ENCODE results near the gene SLC17A9.

SLC17A9 gene

DNA sequence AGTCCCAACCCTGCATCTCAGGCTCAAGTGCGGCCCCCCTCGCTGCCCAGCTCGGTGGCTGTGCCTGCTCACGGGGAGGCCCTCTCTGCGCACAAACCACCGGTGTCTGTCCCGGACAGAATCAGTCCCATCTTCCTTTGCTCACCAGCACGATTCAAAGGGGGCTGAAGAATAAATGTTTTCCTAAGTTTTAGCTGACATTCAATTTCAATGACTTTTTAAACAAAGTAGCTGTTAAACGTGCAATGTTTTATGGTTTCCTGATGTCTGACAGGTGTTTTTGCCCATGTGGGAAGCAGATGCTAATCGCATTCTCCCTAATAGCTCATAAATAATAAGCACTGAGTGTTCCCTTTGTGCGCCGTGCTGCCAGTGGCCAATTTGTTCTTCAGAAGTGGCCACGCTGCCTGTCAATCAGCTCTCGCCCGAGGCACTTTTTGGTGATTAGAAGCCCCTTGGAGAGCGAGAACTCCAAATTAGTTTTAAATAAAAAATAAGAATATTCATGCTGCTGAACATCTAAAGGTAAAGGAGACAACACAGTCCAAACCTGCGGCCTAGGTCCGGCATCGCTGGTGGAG lies 28.0 kb downstream of the SLC17A9 start:
- in situ Hi-C loops (cut with MboI; ENCODE audit: low sequenced_read_pairs), result no loop called here

DNA sequence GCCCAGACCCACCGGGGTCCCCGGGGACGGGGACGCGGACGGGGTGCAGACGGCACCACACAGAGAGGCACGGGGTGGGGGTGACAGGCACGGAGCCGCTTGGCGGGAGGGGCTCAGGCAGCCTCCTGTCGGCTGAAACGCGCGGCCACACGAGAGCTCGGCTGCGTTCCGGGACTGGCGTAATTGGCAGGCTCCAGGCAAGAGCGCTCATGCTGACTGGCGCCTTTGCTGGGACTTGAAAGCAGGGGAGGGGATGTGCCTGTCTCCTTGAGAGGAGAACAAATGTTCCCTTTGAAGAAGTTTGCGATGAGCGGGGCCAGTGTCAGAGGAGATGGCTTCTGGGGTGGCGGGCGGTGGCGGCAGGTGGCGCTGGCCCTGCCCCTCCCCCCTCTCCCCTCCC lies 28.5 kb downstream of the SLC17A9 start:
- in situ Hi-C loops (cut with MboI; ENCODE audit: low sequenced_read_pairs), result no loop called here

DNA sequence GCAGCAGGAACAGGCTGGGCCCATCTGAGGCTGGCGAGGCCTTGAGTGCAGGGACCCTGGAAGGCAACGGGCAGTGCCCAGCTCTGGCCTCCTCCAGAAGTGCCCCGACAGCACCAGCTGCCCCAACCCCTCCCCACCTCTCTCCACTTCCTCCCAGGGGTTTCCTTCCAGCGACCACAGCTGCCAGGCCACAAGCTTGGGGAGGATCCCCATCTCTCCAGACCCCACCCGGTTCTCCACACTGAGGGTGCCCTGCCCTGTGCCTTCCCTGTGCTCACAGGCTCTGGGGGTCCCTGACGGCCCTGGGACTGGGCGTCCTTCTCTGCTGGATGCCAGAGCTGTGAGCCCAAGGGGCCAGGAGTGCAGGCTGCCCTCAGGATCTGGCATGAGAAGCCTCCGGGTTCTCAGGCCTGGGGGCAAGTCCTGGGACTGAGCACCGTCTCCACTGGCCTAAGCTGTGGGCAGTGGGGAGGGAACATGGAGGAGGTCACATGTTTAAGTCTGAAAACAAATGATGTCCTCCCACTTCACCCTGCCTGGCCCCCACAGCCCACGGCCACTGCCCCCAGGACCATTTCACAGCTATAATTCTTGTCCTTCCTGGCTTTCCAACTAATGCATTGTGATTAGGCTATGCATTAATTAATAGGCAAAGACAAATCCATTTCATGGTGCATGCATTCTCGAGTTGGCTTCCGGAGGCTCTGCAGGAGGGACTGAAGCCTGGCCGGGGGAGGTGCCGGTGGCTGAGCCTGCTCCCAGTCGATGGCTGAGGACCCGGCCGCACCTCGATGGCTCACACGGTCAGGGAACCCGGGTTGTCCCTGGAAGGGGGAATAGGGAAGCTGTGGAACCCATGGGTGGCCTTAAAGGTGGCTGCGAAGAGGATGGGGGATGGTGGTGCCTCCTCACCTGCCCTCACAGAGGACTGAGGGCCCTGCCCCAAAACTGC lies 29.9 kb downstream of the SLC17A9 start:
- in situ Hi-C loops (cut with MboI; ENCODE audit: low sequenced_read_pairs), result no loop called here

DNA sequence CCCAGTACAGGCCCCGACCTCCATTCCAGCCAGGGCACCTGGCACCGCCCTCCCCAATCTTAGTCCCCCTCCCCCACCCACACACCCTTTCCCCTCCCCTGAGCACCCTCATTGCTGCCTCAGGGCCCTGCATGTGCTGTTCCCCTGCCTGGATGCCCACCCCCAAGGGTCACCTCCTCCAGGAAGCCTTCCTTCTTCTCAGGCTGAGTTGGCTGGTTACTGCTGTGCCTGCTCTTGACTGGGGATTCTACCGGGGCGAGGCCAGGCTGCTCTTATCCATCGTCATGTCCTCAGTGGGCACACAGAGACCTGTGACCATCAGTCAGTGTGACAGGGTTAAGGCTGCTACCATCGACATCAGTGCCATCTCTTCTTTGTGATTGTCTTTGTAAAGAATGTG lies 30.7 kb downstream of the SLC17A9 start:
- in situ Hi-C loops (cut with MboI; ENCODE audit: low sequenced_read_pairs), result no loop called here

DNA sequence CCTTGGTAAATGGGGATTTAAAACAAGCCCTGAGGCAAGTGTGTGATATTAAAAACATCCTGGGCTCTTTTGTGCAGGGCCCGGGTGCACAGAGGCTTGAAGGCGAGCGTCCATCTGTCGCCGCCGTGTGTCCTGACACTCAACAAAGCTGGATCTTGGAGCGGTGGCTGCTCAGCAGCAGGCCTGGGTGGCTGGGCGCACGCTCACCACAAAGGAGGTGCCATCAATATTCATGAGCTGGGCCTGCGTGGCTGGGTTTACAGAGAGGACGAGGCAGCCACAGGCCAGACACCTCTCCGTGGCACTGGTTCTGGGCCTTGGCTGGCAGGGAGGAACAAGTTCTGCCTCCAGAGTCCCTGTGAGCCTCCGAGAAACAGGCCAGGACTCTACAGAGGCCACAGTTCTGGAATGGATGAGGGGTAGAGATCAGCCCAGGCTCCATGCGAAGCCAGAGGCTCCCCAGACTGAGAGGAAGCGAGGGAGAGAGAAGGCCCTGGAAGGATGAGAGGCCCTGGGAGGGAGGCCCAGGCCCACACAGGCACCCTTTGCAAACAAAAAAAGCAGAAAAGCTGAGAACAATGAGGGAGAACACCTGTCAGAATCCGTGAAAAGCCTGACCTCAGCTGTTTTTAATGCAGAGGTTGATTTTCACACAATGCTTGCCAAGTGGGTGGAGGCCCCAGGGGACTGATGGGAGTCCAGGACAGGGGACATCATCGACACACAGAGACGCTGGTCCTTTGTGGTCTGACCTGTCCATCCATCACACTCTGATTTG lies 32.3 kb downstream of the SLC17A9 start:
- in situ Hi-C loops (cut with MboI; ENCODE audit: low sequenced_read_pairs), result no loop called here

DNA sequence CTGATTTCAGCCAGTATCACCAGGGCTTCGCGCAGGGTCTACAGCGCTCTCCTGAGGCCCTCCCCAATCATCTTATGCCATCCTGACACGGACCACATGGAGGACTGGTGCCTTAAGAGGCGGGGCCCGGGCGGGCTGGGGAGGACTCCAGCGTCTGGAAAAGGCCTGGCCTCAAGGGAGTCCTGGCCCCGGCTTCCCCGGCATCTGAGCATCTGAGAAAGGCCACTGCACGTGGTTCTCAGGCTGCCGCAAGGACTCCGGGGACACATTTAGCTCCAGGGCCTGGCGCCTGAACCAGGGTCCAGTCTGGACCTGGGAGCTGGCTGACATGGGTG lies 32.9 kb downstream of the SLC17A9 start:
- in situ Hi-C loops (cut with MboI; ENCODE audit: low sequenced_read_pairs), result no loop called here

DNA sequence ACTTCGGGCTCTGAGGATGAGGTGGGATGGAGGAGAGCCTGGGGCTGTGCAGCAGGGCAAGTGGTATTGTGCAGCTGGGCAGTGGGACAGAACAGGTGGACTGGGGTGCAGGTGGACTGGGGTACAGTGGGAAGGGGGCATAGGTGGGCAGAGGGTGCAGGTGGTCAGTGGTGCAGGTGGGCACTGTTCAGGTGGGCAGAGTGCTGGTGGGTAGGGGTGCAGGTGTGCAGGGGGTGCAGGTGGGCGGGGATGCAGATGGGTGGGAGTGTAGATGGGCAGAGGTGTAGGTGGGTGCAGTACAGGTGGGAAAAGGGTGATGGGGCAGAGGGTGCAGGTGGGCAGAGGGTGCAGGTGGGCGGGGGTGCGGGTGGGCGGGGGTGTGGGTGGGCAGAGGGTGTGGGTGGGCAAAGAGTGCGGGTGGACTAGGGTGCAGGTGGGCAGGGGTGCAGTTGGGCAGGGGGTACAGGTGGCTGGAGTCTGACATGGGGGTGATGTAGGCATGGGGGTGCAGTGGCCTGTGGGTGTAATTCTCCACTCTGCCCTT lies 33.8 kb downstream of the SLC17A9 start:
- in situ Hi-C loops (cut with MboI; ENCODE audit: low sequenced_read_pairs), result no loop called here

DNA sequence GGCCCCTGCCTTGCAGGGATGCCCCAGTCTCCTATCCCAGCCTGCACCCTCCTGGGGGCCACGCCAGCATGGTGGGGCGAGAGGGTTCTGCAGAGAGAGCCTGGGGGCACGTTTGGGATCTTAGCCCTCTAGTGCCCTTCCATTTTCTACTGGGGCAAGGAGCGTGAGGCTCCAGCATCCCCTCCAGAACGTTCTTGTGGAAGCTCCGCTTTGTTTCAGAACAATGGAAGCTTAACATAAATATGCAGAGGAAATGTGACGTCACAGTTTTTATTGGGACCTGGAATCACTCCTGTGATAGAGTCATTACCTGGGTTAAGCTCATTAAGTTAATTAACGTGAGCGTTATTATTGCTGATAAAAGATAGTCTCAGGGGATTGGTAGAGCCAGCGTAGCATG lies 34.6 kb downstream of the SLC17A9 start:
- in situ Hi-C loops (cut with MboI; ENCODE audit: low sequenced_read_pairs), result no loop called here

DNA sequence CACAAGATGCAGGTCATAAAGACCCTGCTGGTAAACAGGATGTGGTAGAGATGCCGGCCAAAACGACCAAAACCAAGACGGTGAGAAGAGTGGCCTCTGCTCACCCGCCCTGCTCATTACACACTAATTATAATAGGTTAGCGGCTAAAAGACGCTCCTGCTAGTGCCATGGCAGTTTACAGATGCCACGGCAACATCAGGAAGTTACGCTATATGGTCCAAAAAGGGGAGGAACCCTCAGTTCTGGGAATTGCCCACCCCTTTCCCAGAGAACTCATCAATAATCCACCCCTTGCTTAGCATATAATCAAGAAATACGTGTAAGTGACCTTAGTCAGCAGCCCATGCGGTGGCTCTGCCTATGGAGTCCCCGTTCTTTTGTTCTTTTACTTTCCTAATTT lies 36.7 kb downstream of the SLC17A9 start:
- in situ Hi-C loops (cut with MboI; ENCODE audit: low sequenced_read_pairs), result no loop called here

DNA sequence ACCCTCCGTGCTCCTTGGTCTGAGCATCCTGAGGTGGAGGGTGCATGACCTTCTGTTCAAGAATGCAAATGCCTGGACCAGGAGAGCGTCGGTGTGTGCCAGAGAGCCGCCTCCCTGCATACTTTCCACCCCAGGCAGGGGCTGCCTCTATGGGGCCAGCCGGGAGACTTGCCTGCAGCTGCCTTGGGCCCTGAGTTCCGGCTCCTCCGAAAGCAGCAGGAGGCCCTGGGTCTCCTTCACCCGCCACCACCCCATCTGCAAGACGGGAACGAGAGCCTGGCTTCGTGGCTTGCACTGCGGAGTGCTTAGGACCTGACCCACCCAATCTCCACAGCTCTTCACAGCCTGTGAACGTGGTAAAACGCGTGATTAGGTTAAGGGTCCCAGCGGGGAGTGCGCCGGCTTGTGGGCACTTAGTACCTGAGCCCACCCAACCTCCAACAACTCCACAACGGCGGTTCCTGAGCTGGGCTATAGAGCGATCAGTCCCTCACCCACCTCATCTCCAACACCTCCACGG lies 37.9 kb downstream of the SLC17A9 start:
- in situ Hi-C loops (cut with MboI; ENCODE audit: low sequenced_read_pairs), result no loop called here

DNA sequence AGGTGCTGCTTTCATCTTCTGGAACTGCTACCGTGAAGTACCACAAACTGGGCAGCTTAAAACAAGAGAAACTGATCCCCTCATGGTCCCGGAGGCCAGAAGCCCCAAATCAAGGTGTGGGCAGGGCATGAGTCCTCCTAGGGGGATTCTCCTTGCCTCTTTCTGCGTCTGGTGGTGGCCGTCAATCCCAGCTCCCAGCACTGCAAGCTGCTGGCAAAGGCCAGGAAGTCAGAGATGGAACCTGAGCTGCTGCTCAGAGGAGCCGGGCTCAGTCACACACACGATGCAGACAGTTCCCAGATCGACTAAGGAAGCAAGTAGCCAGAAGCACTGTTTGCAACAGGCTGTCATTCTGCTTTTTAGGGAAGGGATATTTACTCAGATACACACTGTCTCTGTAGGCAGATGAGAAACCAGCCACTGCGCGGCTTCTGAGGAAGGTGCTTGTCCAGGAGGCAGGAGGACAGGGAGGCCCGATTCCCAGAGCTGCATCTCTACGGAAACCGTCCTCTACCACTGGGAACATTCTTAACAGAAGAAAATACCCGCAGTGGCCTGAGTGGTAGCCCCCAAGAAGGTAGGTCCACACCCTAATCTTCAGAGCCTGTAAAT lies 38.8 kb downstream of the SLC17A9 start:
- in situ Hi-C loops (cut with MboI; ENCODE audit: low sequenced_read_pairs), result no loop called here

DNA sequence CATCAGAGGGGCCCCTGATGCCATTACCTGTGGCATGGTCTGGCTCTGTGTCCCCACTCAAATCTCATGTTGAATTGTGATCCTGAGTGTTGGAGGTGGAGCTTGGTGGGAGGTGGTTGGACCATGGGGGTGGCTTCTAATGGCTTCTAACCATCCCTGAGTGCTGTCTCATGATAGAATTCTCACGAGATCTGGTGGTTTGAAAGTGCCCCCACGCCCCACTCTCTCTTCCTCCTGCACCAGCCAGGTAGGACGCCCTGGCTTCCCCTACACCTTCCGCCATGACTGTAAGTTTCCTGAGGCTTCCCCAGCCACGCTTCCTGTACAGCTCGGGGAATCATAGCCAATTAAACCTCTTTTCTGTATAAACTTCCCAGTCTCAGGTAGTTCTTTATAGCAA lies 39.4 kb downstream of the SLC17A9 start:
- in situ Hi-C loops (cut with MboI; ENCODE audit: low sequenced_read_pairs), result no loop called here

DNA sequence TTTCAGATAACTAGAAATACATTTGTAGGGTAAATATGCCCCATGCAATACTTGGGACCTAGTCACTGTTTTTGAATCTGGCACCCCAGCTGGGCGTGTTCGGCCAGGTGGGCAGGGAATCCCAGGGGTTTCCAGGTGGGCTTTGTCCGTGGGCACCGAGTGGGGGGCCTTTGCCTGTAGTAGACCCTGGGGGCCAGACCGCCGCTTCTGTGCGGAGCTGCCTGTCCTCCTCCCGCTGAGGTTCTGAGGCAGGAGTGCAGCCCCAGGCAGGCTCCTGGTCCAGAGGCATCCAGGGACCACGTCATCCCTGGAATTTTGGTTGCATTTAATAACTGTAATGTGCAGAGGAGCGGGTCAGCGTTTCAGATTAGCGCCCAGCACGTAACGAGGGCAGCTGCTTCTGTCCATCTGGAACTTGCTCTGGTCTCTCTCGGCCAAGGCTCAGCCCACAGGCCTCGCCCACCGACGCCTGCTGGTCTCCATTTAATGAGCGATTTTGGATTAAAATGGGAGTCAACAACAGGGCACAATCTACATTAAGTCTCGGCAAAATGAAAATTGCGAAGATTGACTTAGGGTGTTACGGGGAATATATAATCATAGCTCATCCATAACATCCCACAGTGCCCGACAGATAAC lies 41.5 kb downstream of the SLC17A9 start:
- in situ Hi-C loops (cut with MboI; ENCODE audit: low sequenced_read_pairs), result no loop called here

DNA sequence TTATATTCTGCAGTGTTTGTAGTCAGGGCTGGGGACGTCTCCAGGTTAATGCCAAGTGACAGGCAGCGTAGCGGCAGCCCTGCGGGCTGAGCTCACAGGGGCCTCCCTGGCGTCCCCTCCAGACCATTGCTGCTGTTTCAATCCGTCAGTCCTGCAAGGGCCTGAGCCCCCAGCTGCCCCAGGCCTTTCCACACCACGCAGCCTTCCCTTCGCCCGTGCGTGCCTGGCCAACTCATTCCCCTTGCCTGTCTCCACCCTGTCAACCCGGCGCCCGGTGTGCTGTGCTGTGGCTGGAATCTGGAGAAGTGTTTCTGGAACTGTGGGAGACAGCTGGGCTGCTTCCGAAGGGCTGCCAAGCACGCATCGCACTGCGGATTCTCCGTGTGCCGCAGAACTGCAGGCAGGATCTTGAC lies 42.4 kb downstream of the SLC17A9 start:
- in situ Hi-C loops (cut with MboI; ENCODE audit: low sequenced_read_pairs), result no loop called here

DNA sequence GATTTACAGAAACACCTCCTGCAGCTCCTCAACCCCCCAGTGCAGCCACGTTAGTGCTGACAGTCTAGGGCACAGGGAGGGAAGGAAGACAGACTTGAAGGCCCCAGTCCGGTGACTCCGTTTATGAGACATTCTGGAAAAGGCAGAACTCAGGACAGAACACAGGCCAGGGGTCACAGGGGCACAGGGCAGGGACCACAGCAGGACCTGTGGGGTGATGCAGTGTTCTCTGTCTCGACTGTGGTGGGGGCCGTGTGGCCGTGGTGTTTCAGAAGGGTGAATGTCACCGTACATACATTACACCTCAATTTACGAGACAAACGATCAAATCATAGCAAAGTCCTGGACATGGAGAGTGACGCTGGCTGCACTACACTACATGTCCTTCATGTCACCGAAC lies 43.0 kb downstream of the SLC17A9 start:
- in situ Hi-C loops (cut with MboI; ENCODE audit: low sequenced_read_pairs), result no loop called here

DNA sequence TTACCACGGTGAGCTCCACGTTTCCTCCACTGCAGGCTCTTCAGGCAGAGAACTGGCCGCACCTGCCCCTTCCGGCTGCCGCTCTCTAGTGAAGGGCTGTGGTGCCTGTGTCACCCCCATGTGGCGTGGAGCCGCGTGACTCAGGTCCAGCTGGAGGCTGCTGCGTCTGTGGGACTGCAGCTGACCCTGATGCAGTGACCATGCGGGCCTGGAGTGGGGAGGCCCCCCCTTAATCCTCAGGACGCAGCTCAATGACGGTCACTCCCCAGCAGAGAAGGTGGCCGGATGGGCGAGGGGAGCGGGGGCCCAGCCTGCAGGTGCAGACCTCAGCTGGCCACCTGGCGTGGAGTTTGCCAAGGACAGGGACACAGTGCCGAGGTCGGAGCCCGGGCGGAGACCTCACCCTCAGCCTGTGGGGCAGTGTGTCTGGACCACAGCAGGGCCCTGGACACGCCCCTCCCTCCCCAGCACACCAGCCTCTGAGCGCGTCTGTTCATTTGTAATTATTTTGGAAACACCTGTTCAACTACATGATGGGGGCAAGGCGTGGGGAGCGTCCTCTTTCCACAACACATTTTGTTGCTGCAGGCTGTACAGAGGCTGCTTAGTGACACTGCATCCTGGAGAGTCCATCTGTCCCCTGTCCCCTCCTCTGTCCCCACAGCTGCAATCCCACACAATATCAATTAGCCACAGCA lies 43.5 kb downstream of the SLC17A9 start:
- in situ Hi-C loops (cut with MboI; ENCODE audit: low sequenced_read_pairs), result no loop called here

DNA sequence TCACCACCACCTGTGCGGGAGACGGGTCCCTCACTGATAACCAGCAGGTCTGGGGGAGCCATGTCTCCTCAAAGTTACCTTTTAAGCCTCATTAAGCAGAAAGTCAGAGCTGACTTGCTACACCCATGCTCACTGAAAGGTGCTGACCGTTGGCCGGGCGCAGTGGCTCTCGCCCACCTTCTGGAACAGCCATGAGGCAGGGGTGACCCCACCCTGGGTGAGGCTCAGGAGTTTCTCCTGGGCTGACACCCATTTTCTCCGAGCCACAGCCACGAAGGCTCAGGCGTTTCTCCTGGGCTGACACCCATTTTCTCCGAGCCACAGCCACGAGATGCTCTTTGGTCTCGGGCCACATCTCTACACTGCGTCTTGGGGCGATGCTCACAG lies 44.1 kb downstream of the SLC17A9 start:
- in situ Hi-C loops (cut with MboI; ENCODE audit: low sequenced_read_pairs), result no loop called here

DNA sequence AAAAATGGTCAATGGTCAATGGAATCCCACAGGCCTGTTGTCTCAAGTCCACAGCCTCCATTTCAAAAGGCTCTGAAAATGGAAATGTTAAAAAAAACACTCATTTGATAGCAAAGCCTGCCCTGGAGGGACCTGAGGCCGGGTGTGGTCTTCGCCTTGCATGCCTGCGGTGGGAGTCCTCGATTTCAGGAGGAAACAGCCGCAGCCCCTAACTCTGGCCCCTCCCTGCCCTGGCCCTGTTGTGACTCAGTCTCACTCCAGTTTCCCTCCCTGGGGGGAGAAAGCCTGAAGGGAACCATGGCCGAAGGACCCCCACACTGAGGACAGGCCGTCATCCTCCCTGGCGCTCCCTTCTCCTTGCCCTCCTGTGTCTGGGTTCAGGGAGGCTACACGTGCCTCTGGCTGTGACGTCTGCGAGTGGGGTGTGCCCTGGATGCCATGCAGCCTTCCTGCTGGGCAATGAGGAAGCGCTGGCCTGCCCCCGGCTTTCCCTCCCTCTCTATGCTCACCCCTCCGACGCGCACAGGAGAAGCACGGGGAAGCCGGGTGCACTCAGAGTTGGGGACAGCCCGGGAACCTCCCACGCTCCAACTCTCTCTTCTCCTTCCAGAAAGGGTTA lies 45.0 kb downstream of the SLC17A9 start:
- in situ Hi-C loops (cut with MboI; ENCODE audit: low sequenced_read_pairs), result no loop called here

DNA sequence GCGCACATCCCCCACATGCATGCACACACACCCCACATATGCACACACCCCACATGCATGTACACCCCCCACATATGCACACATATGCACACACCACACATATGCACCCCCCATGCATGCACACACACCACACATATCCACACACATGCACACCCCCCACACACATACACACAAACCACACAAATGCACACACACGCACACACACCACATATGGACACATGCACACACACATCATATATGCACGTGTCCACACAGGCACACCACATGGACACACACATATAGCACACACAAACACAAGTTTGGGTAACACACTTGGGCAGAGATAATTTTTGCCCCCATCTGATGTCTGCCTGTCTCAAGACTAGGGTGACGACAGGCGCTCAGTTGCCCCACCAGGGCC lies 45.9 kb downstream of the SLC17A9 start:
- in situ Hi-C loops (cut with MboI; ENCODE audit: low sequenced_read_pairs), result no loop called here

All from HL-60/S4 treated with phorbol 12-myristate 13-acetate at 8.2 ng/mL for 4 days and 3 days (cell line).